ENCODE measurements around the gene DOCK4. TPM values are rescaled to one million over a fixed set of nuclear protein-coding genes. Genes with fewer than 3 reads are reported as not detected.

Gene DOCK4
- total RNA-seq, 1 donor from 2014 or later: 162 TPM

- no peak for DNase-seq
These were observed 361.1 kb downstream of the DOCK4 start for GRCh38 chr7:111844904-111845671.

GRCh38 chr7:111842491-111842890 is 363.7 kb downstream of the DOCK4 start:
- DNase-seq: no peak

- peak; percentile 38 for DNase-seq
These were observed 364.5 kb downstream of the DOCK4 start for GRCh38 chr7:111841596-111842205.

- no peak for DNase-seq
These were observed 365.7 kb downstream of the DOCK4 start for GRCh38 chr7:111840528-111840927.

- no peak for DNase-seq
These were observed 366.9 kb downstream of the DOCK4 start for GRCh38 chr7:111839261-111839660.

GRCh38 chr7:111836592-111836991 is 369.6 kb downstream of the DOCK4 start:
- DNase-seq: no peak

GRCh38 chr7:111835066-111835465 is 371.1 kb downstream of the DOCK4 start:
- DNase-seq: peak; percentile 74

- DNase-seq: no peak
These were observed 371.8 kb downstream of the DOCK4 start for GRCh38 chr7:111834367-111834766.

- DNase-seq: peak; percentile 82
These were observed 372.7 kb downstream of the DOCK4 start for GRCh38 chr7:111833466-111833865.

- DNase-seq: peak; percentile 18
These were observed 374.0 kb downstream of the DOCK4 start for GRCh38 chr7:111832174-111832573.

- DNase-seq: no peak
These were observed 377.0 kb downstream of the DOCK4 start for GRCh38 chr7:111829221-111829620.

- peak; percentile 86 for DNase-seq
These were observed 378.2 kb downstream of the DOCK4 start for GRCh38 chr7:111827863-111828504.

GRCh38 chr7:111825046-111825445 is 381.2 kb downstream of the DOCK4 start:
- DNase-seq: no peak

- no peak for DNase-seq
These were observed 382.4 kb downstream of the DOCK4 start for GRCh38 chr7:111823826-111824225.

- DNase-seq: no peak
These were observed 385.2 kb downstream of the DOCK4 start for GRCh38 chr7:111821046-111821445.

GRCh38 chr7:111820621-111821020 is 385.6 kb downstream of the DOCK4 start:
- no peak for DNase-seq

- DNase-seq: no peak
These were observed 386.1 kb downstream of the DOCK4 start for GRCh38 chr7:111820121-111820520.

- DNase-seq: no peak
These were observed 390.8 kb downstream of the DOCK4 start for GRCh38 chr7:111815354-111815753.

GRCh38 chr7:111813306-111813705 is 392.9 kb downstream of the DOCK4 start:
- no peak for DNase-seq

- DNase-seq: no peak
These were observed 400.0 kb downstream of the DOCK4 start for GRCh38 chr7:111806232-111806631.

GRCh38 chr7:111803015-111803758 is 403.0 kb downstream of the DOCK4 start:
- no peak for DNase-seq

GRCh38 chr7:111802194-111802772 is 403.9 kb downstream of the DOCK4 start:
- no peak for DNase-seq

GRCh38 chr7:111801277-111801676 is 404.9 kb downstream of the DOCK4 start:
- no peak for DNase-seq

Data from dermis blood vessel endothelial cell (primary cell).